ENCODE data around the gene HK3.

Gene HK3

DNA sequence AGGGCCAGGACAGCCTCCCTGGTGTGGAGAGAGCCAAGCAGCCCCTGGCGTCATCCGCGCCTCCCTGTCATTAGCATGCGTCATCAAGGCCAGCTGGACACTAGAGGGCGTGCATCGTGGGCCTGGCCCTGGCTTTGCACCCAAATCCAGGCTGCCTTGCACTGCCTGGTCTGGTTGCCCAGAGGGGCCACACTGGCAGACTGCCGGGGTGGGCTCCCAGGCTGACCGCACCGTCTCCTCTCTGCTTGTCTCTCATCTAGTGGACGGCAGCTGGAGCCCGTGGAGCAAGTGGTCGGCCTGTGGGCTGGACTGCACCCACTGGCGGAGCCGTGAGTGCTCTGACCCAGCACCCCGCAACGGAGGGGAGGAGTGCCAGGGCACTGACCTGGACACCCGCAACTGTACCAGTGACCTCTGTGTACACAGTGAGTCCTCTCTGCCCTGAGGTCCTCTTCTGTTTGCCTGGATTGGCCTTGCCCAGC, 29.0 kb downstream of the HK3 start:
- DNase-seq (ENCODE audit: low read depth in 2 of 2): no peak

DNA sequence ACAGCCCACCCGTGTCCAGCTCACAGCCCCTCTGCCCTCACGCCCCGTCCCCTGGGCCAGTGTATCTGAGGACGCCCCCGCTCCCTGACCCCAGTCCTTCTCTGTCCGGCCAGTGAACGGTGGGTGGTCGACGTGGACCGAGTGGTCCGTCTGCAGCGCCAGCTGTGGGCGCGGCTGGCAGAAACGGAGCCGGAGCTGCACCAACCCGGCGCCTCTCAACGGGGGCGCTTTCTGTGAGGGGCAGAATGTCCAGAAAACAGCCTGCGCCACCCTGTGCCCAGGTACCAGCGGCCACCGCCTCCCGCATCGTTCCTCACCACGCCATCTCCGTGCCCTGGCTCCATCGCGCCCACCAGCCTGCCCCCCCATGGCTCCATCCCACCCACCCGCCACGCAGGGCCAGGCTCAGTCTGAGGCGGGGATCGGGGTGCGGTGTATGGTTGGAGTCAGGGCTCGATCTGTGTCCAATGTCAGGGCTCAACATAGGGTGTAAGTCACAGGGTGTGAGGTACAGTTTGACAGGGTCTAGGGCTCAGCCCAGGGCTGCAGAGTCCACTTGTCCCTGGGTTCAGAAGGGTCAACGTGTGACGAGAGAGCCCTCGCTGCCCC, 29.5 kb downstream of the HK3 start:
- DNase-seq (ENCODE audit: low read depth in 2 of 2): no peak

DNA sequence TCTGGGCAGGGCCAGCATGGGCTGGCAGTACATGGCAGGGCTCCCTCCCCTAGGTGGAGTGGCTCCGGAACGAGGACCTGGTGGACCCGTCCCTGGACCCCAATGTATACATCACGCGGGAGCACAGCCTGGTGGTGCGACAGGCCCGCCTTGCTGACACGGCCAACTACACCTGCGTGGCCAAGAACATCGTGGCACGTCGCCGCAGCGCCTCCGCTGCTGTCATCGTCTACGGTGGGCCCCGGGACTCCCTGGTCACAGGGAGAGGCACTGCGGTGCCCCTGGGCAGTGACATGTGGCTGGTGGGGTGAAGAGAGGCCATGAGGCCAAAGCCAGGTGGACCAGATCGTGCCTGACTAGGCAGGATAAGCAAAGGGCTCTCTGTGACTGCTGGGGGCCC, 30.4 kb downstream of the HK3 start:
- no peak for DNase-seq (ENCODE audit: low read depth in 2 of 2)

DNA sequence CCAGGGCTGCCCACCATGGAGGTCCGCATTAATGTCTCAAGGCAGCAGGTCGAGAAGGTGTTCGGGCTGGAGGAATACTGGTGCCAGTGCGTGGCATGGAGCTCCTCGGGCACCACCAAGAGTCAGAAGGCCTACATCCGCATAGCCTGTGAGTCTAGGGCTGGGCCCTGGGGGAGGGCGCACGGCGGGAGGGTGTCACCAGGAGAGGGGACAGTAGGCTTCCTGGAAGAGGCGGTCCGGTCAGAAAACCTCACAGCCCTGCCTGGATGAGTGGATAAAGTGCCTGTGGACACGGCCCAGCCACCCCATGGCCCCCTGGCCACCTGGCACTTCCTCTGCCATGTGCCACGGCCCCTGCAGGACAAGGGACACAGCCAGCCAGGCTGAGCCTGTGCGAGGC, 31.0 kb downstream of the HK3 start:
- DNase-seq (ENCODE audit: low read depth in 2 of 2): no peak

DNA sequence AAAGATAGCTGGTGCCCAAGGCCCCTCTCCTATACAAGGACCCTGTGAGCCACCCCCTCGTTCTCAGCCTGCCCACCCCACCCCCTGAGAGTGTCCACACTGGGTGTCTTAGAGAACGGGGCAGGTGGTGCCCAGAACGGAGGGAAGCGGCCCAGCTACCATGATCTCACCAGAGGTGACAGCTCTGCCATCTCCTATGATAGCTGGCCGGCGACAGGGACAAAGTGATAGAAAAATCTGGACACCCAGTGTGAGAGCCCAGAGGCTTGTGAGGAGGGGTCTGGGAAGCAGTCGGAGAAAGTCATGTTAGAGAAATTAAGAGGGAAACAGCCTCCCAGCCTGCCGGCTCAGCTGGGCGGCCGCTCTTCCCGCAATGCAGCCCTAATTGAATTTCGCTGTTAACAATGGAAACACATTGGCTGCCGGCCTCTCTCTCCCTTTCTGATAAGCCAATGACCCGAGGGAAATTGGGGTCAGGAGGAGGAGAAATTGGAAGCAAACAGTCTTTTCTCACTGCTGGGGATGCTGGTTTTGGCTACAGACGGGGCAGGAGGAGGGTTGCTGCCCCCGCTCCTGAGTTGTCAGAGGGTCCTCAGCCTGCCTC, 32.3 kb downstream of the HK3 start:
- DNase-seq (ENCODE audit: low read depth in 2 of 2): no peak

DNA sequence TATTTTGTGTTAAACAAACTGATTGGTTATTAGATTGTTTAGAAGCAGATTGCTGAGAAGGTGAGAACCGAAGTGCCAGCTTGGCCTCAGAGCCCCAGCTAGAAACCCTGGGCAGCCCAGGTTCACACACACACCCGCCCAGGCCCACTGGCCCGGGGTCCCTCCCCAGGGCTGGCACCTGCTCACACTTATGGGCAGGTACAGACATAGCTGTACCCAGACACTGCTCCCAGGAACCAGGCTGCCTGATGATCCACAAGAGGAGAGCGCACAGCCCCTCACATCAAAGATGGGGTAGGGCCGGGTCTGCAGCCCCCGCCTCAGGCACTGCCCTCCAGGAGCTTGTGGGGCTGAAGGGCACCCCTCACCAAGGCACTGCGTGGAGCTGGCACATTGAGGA, 33.2 kb downstream of the HK3 start:
- no peak for DNase-seq (ENCODE audit: low read depth in 2 of 2)

DNA sequence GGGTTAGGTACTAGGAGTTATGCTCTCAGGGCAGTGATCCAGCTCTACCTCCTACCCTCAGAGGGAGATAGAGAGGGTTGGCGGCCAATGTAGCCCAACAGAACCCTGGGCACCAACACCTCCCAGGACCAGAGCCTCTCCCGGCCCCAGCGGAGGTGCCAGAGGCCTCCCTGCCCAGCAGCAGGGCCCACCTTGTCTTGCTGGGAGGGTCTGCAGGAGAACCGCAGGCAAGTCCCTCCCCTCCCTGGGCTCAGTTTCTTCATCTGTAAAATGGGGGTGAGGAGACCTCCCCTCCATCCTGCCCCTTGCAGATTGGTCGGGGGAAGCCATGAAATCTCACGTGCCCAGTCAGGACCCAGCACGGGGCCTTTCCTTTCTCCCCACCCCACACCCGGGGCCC, 34.4 kb downstream of the HK3 start:
- no peak for DNase-seq (ENCODE audit: low read depth in 2 of 2)

DNA sequence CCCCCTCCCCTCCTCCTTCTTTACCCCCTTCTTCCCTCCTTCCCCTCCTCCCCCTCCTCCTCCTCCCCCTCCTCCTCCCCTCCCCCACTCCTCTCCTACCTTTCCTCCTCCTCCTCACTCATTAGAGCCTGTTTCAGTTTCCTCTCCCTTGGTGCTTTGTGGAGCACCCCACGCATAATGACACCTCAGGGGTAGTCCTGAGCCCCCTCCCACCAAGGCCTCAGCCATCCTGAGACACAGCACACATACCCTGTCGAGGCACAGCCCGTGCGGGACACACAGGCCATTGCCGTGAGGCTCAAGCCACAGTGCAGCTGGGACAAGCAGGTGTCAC, 35.4 kb downstream of the HK3 start:
- DNase-seq (ENCODE audit: low read depth in 2 of 2): no peak

DNA sequence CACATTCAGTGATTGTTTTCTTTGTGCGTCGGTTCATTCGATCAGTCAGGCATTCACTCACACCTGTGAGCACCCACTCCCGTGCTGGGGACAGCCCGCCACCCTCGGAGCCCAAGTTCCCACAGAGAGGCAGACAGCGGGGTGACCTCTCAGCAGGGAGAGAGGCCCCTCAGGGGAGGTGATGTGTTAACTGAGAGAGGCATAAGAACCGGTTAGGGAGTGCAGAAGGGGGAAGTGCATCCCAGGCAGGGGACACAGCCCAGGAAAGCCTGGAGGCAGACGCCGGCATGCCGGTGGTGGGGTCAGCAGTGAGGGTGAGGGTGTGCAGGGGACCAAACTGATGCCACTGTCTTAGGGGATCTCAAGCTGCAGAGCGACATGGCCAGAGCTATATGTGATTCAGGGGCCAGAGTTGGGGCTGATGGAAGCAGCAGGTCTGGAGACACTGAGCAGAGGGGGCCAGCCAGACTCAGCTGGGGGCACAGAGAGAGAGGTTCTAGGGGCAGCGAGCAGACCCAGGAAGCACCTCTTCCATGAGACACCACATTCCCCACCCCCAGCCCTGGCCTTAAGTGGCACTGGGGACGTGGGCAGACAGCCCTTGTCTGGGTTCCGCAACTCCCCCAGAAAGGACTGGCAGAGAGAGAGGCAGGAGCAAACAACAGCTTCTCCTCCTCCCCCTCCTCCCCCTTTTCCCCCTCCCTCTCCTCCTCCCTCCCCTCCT, 35.9 kb downstream of the HK3 start:
- no peak for DNase-seq (ENCODE audit: low read depth in 2 of 2)

DNA sequence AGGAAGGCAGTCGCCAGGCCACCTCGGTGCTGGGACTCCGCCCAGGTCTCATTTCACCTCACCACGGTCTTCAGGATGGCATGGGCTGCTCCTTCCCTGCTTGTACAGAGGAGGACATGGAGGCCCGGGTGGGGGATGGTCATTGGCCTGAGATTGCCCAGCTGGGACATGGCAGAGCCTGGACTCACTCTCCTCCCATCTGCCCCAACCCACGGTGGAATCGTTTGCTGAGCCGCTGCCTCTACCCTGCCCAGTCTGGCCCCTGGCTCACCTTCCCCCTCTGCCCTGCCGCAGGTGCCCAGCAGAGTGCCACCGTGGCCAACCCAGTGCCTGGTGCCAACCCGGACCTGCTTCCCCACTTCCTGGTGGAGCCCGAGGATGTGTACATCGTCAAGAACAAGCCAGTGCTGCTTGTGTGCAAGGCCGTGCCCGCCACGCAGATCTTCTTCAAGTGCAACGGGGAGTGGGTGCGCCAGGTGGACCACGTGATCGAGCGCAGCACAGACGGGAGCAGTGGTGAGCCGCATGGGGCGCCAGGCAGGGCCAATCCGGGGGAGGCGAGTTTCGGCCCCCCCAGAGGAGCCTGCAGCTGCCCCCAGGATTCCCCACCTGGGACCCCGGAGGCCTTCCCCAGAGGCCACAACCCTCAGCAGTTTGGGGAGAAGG, 36.7 kb downstream of the HK3 start:
- DNase-seq (ENCODE audit: low read depth in 2 of 2): no peak

DNA sequence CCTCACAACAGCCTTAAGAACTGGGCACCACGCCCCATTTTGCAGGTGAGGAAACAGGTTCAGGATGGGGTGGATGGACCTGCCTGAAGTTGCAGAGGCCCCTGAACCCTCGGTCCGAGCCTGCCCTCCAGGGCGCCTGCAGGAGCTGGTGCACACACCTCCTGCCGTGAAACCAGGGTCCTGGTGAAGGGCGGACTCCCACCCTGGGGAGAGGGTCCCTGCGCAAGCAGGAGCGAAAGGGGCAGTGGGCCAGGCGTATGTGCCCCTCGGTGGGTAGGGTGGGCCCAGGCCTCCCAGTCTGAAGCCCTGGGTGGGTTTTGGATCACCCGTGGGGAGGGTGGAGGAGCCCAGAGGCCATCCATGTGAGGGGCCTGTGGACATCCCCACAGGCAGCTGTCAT, 37.9 kb downstream of the HK3 start:
- DNase-seq (ENCODE audit: low read depth in 2 of 2): no peak

DNA sequence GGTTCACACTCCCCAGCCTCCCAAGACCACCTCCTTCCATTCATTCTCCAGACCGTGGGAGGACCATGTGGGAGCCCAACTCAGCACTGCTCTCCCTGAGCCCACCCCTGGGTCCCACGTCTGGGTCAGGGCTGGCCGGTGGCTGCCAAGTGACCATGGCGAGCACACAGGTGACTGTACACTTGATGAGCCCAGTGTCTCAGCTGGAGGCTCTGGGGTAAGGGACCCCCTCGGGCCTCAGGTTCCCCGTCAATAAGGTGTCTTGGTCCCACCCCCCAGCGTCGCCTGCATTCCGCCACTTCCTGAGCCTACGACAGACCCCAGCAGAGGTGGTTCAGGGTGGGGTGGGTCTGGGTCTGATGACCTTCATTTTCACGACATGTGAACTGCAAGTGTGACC, 38.8 kb downstream of the HK3 start:
- DNase-seq (ENCODE audit: low read depth in 2 of 2): no peak

DNA sequence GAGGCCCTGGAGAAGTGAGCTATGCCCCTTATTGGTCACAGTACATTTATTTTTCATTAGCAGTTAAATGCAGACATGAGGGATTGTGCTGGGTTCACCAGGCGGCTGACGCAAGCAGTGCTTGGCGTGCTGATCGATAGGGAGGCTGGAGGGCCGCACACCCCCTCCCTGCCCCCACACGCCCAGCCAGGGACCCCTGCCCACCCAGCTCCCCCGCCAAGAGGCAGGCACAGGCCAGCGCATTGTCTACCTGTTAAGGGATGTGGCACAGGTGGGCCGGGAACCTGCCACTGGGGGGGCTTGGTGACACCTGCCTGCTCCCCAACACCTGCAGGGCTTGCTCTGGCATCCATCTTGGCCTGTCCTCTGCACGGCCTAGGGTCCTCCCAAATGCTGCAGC, 39.2 kb downstream of the HK3 start:
- no peak for DNase-seq (ENCODE audit: low read depth in 2 of 2)

DNA sequence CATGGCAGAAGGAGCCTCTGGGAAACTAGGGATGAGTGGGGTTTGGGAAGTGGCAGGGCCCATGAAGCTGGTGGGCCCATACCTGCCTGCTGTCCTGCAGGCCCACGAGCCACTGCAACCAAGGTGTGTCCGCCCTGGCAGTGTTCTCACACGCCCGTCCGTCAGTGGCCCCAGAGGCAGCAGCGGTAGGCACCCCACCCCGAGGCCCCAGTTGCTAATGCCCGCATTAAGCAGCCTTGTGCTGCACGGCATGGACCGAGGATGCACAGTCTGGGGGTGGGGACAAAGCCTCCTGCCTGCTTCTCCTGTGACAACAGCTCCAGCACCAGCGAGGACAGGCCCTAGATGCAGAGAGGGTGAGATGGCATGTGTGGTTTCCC, 41.3 kb downstream of the HK3 start:
- no peak for DNase-seq (ENCODE audit: low read depth in 2 of 2)

DNA sequence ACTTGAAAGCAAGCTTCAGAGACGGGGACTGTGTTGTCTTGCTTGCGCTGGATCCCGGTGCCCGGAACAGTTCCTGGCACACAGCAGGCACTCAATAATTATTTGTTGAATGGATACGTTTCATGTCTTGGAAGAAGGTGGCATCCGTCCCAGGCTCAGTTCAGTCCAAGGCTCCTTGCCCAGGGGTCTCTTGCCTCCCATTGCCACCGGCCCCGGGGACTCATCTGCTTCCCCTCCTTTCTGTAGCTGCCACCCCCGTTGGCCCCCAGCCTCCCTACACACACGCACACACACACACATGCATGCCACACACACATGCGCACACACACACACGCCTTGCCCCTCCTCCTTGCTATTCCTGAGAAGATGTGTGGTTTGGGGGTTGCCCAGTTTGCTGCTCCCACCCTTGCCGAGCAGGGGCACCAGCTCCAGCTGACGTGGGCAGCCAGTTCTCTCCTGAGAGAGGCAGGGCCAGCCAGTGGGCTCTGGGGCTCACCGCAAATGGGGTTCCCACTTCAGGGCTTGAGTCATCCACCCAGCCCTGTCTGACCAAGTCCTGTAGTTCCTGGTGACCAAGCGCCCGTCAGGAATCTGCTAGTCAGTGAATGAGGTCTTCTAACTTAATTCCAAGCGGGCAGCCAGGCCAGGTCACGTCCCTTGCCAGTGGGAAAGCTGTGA, 41.8 kb downstream of the HK3 start:
- no peak for DNase-seq (ENCODE audit: low read depth in 2 of 2)

DNA sequence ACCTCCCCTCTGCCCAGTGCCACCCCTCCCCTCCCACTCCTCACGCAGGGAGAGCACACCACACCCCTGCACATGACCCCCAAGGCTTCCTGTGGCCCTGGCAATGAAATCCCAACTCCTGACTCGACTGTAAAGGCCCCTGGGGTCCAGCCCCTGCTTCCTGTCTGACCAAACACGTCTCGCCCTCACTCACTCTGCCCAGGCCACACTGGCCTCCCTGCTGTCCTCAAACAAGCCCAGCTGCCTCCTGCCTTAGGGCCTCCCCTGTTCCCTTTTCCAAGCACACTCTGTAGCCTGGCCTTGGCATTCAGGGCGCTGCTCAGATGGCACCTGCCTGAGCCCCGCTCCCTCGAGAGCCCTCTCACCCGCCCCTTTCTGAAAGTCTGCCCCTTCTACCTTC, 42.4 kb downstream of the HK3 start:
- DNase-seq (ENCODE audit: low read depth in 2 of 2): no peak

DNA sequence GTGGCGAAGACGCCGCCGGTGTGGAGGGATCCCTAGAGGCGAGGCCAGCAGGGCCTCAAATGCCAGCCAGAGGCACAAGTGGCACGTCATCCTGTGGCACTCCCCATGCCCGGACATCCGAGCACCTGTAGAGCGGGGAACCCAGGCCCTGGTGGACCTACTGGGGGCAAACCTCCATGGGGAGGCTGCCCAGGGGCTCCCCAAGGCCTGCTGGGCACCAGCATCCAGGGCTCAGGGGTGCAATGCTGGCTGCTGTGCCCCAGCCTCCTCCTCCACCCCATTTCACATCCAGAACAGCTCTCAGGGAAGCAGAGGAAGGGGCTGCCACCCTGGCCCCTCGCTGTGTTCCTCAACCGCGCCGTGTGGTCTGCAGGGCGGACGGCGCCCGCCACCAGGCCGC, 43.5 kb downstream of the HK3 start:
- no peak for DNase-seq (ENCODE audit: low read depth in 2 of 2)

DNA sequence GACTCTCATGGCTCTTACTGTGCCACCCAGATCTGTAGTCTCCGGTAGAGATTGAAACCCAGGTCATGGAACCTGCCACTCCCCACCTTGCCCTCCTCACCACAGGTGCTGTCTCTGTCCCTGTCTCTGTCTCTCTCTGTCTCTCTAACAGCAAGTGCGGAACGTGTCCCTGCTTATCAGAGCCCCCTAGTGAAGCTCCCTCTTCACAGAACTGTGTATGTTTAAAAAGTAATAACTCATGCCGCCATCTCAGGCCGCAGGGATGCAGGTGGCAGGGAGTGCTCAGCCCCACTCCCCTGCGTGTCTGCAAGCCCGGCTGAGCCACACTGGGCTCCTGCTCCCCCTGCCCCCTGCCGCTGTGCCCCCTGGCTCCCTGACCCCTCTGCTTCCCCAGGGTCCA, 45.0 kb downstream of the HK3 start:
- DNase-seq (ENCODE audit: low read depth in 2 of 2): no peak

DNA sequence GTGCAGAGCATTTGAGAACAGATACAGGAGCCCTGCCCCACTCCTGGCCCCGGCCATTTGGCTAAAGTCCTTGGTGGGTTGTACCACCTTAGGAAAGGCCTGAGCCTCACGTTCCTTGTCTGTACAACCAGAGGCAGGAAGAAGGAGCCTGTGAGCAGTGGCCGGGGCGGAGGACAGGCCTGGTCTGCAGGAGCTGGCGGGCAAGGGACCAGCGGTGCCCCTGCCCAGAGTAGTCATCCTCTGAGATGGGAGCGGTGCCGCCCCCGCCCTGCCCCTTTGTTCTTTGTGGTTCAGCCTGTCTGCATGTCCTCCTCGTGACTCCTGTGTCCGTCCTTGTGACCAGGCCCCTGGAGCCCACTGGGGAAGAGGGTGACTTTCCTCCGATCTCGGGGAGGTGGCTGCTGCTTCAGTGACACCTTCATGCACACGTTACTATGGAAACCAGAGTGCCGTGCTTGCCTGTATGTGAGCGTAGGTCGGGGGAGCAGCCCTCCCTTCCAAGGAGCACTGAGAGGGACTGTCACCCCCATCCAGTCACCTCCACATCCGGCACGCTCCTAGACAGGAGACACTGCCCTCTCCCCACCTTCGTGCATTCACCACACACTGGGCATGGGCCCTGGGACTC, 45.9 kb downstream of the HK3 start:
- no peak for DNase-seq (ENCODE audit: low read depth in 2 of 2)

DNA sequence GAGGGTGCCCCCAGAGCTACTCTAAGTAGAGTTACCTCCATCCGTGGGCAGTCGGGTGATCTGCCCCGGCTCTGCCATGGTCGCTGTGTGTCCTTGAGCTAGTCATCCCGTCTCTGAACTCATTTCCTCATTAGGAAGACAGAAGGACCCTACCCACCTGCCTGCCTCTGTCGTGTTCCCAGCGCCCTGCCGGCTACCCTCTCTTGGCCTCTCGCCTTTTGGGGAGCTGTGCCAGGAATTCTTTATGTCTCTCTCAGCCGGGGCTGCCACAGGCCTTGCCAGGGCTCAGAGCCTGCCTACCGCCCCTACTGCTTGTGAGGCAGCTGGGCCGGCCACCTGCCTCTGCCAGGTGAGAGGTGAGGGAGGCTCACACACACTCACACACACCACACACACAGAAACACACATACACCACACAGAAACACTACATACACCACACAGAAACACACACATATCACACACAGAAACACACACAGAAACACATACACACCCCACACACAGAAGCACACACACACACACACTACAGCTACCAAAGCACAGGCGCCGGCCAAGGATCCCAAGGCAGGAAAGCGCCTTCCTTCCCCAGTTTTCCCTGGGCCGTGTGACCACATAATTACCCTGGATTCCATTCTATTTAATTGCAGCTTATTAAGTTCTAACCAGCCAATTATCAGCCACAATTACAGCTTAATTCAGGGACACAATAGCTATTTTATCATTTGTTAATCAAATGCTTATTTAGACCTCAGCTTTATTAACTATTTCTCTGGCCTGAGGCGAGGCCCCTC, 47.1 kb downstream of the HK3 start:
- DNase-seq (ENCODE audit: low read depth in 2 of 2): no peak

DNA sequence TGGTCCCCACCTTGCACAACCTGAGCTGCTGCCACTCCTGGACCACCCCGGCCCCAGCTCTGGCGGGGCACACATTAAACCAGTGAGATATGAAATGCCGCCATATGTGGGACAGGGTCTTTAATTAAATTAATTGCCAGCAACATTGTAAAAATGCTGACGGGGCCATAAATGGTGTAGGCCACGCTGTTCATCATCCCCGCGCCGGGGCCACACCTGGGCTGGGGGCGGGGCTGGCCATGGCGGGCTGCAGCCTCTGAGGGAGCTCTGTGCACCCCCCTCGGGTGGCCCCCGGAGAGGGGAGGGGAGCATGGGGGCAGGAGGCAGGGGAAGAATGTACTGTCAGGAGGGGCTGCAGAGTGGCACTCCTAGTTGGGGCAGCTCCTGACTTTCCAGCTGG, 47.8 kb downstream of the HK3 start:
- no peak for DNase-seq (ENCODE audit: low read depth in 2 of 2)

Data from stimulated activated CD8-positive, alpha-beta memory T cell treated with anti-CD3 and anti-CD28 coated beads, Interleukin-7, amount 100 ng/mL, for 1 hour (primary cell).